IMR-90 (cell line): ENCODE measurements around the gene CTBP1. TPM values are rescaled to one million over a fixed set of nuclear protein-coding genes. Genes with fewer than 3 reads are reported as not detected.

ENCODE experiments used
- ATAC-seq: fragments of 200-7000 bp; cut with Tn5 transposase; 2 replicates; pipeline ENCODE4 v1.9.1; 2020; ENCODE audit warnings: low read depth, mild to moderate bottlenecking, moderate library complexity
- BruUV-seq: library from RNA; stranded (reverse); fragments of 400-500 nt; replicated peaks from 2 replicates; lab custom pipeline; 2021; lab: Mats Ljungman, UMichigan
- CTCF ChIA-PET: fragments of 300-600 bp; formaldehyde crosslinking; extraction: SDS; loops from one replicate; lab custom pipeline; 2021; ENCODE audit warnings: antibody characterized with exemption; lab: Yijun Ruan, JAX
- POLR2A ChIA-PET: fragments of 300-600 bp; sonication (Branson Sonifier 250); formaldehyde crosslinking; loops from one replicate; lab custom pipeline; 2022; ENCODE audit warnings: antibody characterized with exemption; ENCODE audit not compliant: unreplicated experiment; lab: Charles Lee
- DNase-seq: peaks from one replicate; pipeline ENCODE4 v3.0.0; 2013
- H2AFZ ChIP-seq: replicated peaks from 2 replicates; pipeline ENCODE3; 2013; ENCODE audit warnings: low read length, mild to moderate bottlenecking; ENCODE audit not compliant: poor library complexity
- H2AK5ac ChIP-seq: 2 replicates; pipeline ENCODE4 v1.6.1; 2013; ENCODE audit warnings: low read depth, low read length, inconsistent platforms
- H2AK9ac ChIP-seq: replicated peaks from 2 replicates; pipeline ENCODE3; 2013; ENCODE audit warnings: mild to moderate bottlenecking, low read depth, low read length, moderate library complexity; ENCODE audit not compliant: poor library complexity
- H2BK120ac ChIP-seq: 2 replicates; pipeline ENCODE4 v1.6.1; 2013; ENCODE audit warnings: low read depth, low read length, inconsistent platforms
- H2BK15ac ChIP-seq: 3 replicates; pipeline ENCODE4 v1.6.1; 2013; ENCODE audit warnings: low read depth, low read length, inconsistent platforms
- H2BK20ac ChIP-seq: 2 replicates; pipeline ENCODE4 v1.6.1; 2013; ENCODE audit warnings: low read depth, mild to moderate bottlenecking, inconsistent platforms, low read length, moderate library complexity
- H2BK5ac ChIP-seq: 2 replicates; pipeline ENCODE4 v1.6.1; 2013; ENCODE audit warnings: mild to moderate bottlenecking, low read depth, low read length, inconsistent platforms; ENCODE audit not compliant: poor library complexity, severe bottlenecking
- H3K14ac ChIP-seq: replicated peaks from 2 replicates; pipeline ENCODE4 v1.6.1; 2013; ENCODE audit warnings: low read depth, low read length, inconsistent platforms
- H3K18ac ChIP-seq: 2 replicates; pipeline ENCODE4 v1.6.1; 2013; ENCODE audit warnings: low read depth, low read length, control low read depth
- H3K23ac ChIP-seq: 2 replicates; pipeline ENCODE4 v1.6.1; 2013; ENCODE audit warnings: low read depth, low read length, inconsistent platforms
- H3K27ac ChIP-seq: 2 replicates; pipeline ENCODE4 v1.5.1; 2013; ENCODE audit warnings: mild to moderate bottlenecking, control low read depth, low read length; ENCODE audit not compliant: insufficient read depth
- H3K27me3 ChIP-seq: 2 replicates; pipeline ENCODE4 v1.6.1; 2013; ENCODE audit warnings: low read length; ENCODE audit not compliant: control insufficient read depth, insufficient read depth
- H3K36me3 ChIP-seq: 2 replicates; pipeline ENCODE4 v1.6.1; 2013; ENCODE audit warnings: low read length, mixed read lengths; ENCODE audit not compliant: control insufficient read depth, insufficient read depth
- H3K4ac ChIP-seq: 2 replicates; pipeline ENCODE4 v1.6.1; 2013; ENCODE audit warnings: low read depth, low read length, inconsistent platforms
- H3K4me1 ChIP-seq: 2 replicates; pipeline ENCODE4 v1.6.1; 2013; ENCODE audit warnings: low read length, mixed read lengths; ENCODE audit not compliant: control insufficient read depth, insufficient read depth
- H3K4me2 ChIP-seq: 2 replicates; pipeline ENCODE4 v1.6.1; 2013; ENCODE audit warnings: low read depth, mild to moderate bottlenecking, control low read depth, low read length, moderate library complexity
- H3K4me3 ChIP-seq: 2 replicates; pipeline ENCODE4 v1.5.1; 2013; ENCODE audit warnings: low read depth, mild to moderate bottlenecking, control low read depth, low read length, moderate library complexity; ENCODE audit not compliant: insufficient read depth
- H3K56ac ChIP-seq: 2 replicates; pipeline ENCODE4 v1.6.1; 2013; ENCODE audit warnings: low read length, inconsistent platforms; ENCODE audit not compliant: insufficient read depth; ENCODE audit errors: extremely low read depth
- H3K79me1 ChIP-seq, 2 experiments: 2 replicates each; pipeline ENCODE4 v1.6.1; 2013; ENCODE audit warnings: low read length in 2 of 2, inconsistent platforms in 1 of 2, low read depth in 1 of 2
- H3K9ac ChIP-seq: 2 replicates; pipeline ENCODE4 v1.6.1; 2013; ENCODE audit warnings: low read depth, low read length, control low read depth
- H3K9me1 ChIP-seq: 2 replicates; pipeline ENCODE4 v1.6.1; 2013; ENCODE audit warnings: low read length, inconsistent platforms; ENCODE audit not compliant: insufficient read depth
- H3K9me3 ChIP-seq: 2 replicates; pipeline ENCODE4 v1.6.1; 2013; ENCODE audit warnings: low read length; ENCODE audit not compliant: control insufficient read depth, insufficient read depth
- H4K20me1 ChIP-seq: 2 replicates; pipeline ENCODE4 v1.6.1; 2013; ENCODE audit warnings: low read length, inconsistent platforms; ENCODE audit not compliant: insufficient read depth
- H4K5ac ChIP-seq: 2 replicates; pipeline ENCODE4 v1.6.1; 2013; ENCODE audit warnings: mild to moderate bottlenecking, low read depth, low read length, control low read depth
- H4K8ac ChIP-seq, 2 experiments: 2 replicates each; pipeline ENCODE4 v1.6.1; 2013; ENCODE audit warnings: low read depth in 2 of 2, low read length in 2 of 2, control low read depth in 1 of 2, inconsistent platforms in 1 of 2
- H4K91ac ChIP-seq: 2 replicates; pipeline ENCODE4 v1.6.1; 2013; ENCODE audit warnings: low read depth, low read length, inconsistent platforms; ENCODE audit not compliant: insufficient read depth
- BHLHE40 ChIP-seq: fragments of 150-350 bp; IDR thresholded peaks from 2 replicates; pipeline ENCODE4 v1.6.1; 2016; ENCODE audit warnings: mild to moderate bottlenecking, low read depth, low read length
- CEBPB ChIP-seq: IDR thresholded peaks from 2 replicates; pipeline ENCODE4 v1.6.1; 2012; ENCODE audit warnings: low read depth, low read length, improper control_type of control experiment
- CHD1 ChIP-seq: IDR thresholded peaks from 2 replicates; pipeline ENCODE4 v1.6.1; 2012; ENCODE audit warnings: low read depth, low read length, improper control_type of control experiment
- FOS ChIP-seq: fragments of 150-350 bp; IDR thresholded peaks from 2 replicates; pipeline ENCODE4 v1.6.1; 2016; ENCODE audit warnings: low read depth, low read length
- MAFK ChIP-seq: IDR thresholded peaks from 2 replicates; pipeline ENCODE4 v1.6.1; 2012; ENCODE audit warnings: low read depth, low read length, improper control_type of control experiment
- MAZ ChIP-seq: IDR thresholded peaks from 2 replicates; pipeline ENCODE4 v1.6.1; 2012; ENCODE audit warnings: low read depth, mild to moderate bottlenecking, low read length, improper control_type of control experiment, moderate library complexity, borderline replicate concordance
- MXI1 ChIP-seq: IDR thresholded peaks from 2 replicates; pipeline ENCODE4 v1.6.1; 2012; ENCODE audit warnings: low read depth, mild to moderate bottlenecking, low read length, moderate library complexity, borderline replicate concordance
- NFE2L2 ChIP-seq: fragments of 150-350 bp; IDR thresholded peaks from 2 replicates; pipeline ENCODE4 v1.6.1; 2016; ENCODE audit warnings: low read depth, mild to moderate bottlenecking, low read length
- POLR2A ChIP-seq: IDR thresholded peaks from 2 replicates; pipeline ENCODE4 v1.6.1; 2012; ENCODE audit warnings: mild to moderate bottlenecking, low read depth, low read length
- RAD21 ChIP-seq: IDR thresholded peaks from 2 replicates; pipeline ENCODE4 v1.6.1; 2012; ENCODE audit warnings: low read length, improper control_type of control experiment
- RCOR1 ChIP-seq: IDR thresholded peaks from 2 replicates; pipeline ENCODE4 v1.6.1; 2012; ENCODE audit warnings: mild to moderate bottlenecking, low read length, improper control_type of control experiment; ENCODE audit not compliant: insufficient replicate concordance
- RFX5 ChIP-seq: IDR thresholded peaks from 2 replicates; pipeline ENCODE4 v1.8.0; 2012; ENCODE audit warnings: low read depth, mild to moderate bottlenecking, low read length, moderate library complexity
- SMC3 ChIP-seq: fragments of 150-350 bp; IDR thresholded peaks from 2 replicates; pipeline ENCODE4 v1.6.1; 2016; ENCODE audit warnings: low read depth, mild to moderate bottlenecking, antibody characterized with exemption, low read length, moderate library complexity
- USF2 ChIP-seq: fragments of 150-350 bp; IDR thresholded peaks from 2 replicates; pipeline ENCODE4 v1.6.1; 2017; ENCODE audit warnings: mild to moderate bottlenecking, antibody characterized with exemption, low read length, low read depth
- whole genome bisulfite sequencing, 2 experiments: methylation state at CpG; one replicate each; pipeline versions ENCODE4 v1.1.5 to v1.1.7; 2013; ENCODE audit warnings: missing lambda C conversion rate in 2 of 2; ENCODE audit not compliant: insufficient read length in 1 of 2; ENCODE audit errors: extremely low coverage in 2 of 2; 5-methylcytosine and 5-hydroxymethylcytosine counted together
- dilution Hi-C: fragments of 300-500 bp; cut with HindIII; formaldehyde crosslinking; loops from one replicate; pipeline ENCODE4 v1.14.3; 2018; ENCODE audit warnings: low sequenced_read_pairs; ENCODE audit not compliant: unreplicated experiment
- in situ Hi-C: fragments of 300-500 bp; cut with MboI; formaldehyde crosslinking; loops from 3 replicates; pipeline ENCODE4 v1.14.3; 2019; ENCODE audit warnings: low sequenced_read_pairs, inconsistent platforms, mixed read lengths
- intact Hi-C: fragments of 100-400 bp; cut with micrococcal nuclease; formaldehyde crosslinking; loops from 2 replicates; pipeline ENCODE4 v1.10.0; 2022
- polyA plus RNA-seq, 3 experiments: library from polyadenylated mRNA; depleted of rRNA; stranded (reverse); fragments of >200 nt; gene quantifications; 2 replicates each; pipeline ENCODE4 v1.2.3, GENCODE V29; 2012; ENCODE audit warnings: low replicate concordance in 1 of 3
- total RNA-seq: library from RNA; depleted of rRNA; stranded (reverse); fragments of >200 nt; gene quantifications from 2 replicates; pipeline ENCODE4 v1.2.3, GENCODE V29; 2012
- TF ChIP-seq, protein P1 (sequence below): fragments of 150-350 bp; IDR thresholded peaks from 2 replicates; pipeline ENCODE4 v1.6.1; 2016; ENCODE audit warnings: low read depth, mild to moderate bottlenecking, low read length, moderate library complexity, borderline replicate concordance
- TF ChIP-seq, protein P2 (sequence below): conservative IDR thresholded peaks from 2 replicates; pipeline ENCODE4 v1.5.1; 2012; ENCODE audit warnings: mild to moderate bottlenecking, low read depth, low read length, improper control_type of control experiment

The CTBP1 gene
- total and polyA plus RNA-seq, 2 of the 4 experiments (the other 2 are of a cell fraction) = 147 to 212 TPM

- in situ Hi-C loops (no loop called here), intact Hi-C loops (no loop called here), dilution Hi-C loops (no loop called here)
- TF ChIP-seq FOS (no peak), POLR2A (no peak), RAD21 (no peak), NFE2L2 (no peak), USF2 (no peak), MAZ (no peak), MXI1 (no peak), RFX5 (no peak), CHD1 (no peak), SMC3 (no peak), BHLHE40 (no peak), RCOR1 (no peak), MAFK (no peak), CEBPB (no peak)
- TF ChIP-seq, protein P1, sequence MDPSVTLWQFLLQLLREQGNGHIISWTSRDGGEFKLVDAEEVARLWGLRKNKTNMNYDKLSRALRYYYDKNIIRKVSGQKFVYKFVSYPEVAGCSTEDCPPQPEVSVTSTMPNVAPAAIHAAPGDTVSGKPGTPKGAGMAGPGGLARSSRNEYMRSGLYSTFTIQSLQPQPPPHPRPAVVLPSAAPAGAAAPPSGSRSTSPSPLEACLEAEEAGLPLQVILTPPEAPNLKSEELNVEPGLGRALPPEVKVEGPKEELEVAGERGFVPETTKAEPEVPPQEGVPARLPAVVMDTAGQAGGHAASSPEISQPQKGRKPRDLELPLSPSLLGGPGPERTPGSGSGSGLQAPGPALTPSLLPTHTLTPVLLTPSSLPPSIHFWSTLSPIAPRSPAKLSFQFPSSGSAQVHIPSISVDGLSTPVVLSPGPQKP = no peak
- TF ChIP-seq, protein P2, sequence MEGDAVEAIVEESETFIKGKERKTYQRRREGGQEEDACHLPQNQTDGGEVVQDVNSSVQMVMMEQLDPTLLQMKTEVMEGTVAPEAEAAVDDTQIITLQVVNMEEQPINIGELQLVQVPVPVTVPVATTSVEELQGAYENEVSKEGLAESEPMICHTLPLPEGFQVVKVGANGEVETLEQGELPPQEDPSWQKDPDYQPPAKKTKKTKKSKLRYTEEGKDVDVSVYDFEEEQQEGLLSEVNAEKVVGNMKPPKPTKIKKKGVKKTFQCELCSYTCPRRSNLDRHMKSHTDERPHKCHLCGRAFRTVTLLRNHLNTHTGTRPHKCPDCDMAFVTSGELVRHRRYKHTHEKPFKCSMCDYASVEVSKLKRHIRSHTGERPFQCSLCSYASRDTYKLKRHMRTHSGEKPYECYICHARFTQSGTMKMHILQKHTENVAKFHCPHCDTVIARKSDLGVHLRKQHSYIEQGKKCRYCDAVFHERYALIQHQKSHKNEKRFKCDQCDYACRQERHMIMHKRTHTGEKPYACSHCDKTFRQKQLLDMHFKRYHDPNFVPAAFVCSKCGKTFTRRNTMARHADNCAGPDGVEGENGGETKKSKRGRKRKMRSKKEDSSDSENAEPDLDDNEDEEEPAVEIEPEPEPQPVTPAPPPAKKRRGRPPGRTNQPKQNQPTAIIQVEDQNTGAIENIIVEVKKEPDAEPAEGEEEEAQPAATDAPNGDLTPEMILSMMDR = no peak
- Histone ChIP-seq H2AK9ac (no peak overlapping the region), H2BK5ac (no peak overlapping the region), H3K27ac (no peak overlapping the region), H2BK20ac (no peak overlapping the region), H3K79me1 (no peaks in the 10 kb centered on the region; a peak in 1 of 4 replicates), H4K8ac (no peak overlapping the region), H3K4ac (no peak overlapping the region), H3K36me3 (no peaks in the 10 kb centered on the region), H3K27me3 (peaks cover 2% of the 10 kb centered on the region; the same call in 1 of the 2 replicates), H3K9me1 (no peaks in the 10 kb centered on the region), H3K18ac (no peak overlapping the region), H3K23ac (no peak overlapping the region), H2AK5ac (no peak overlapping the region), H4K5ac (no peak overlapping the region), H2AFZ (no peak overlapping the region), H3K9ac (no peak overlapping the region), H3K4me3 (no peak overlapping the region), H4K91ac (no peak overlapping the region), H3K14ac (no peak overlapping the region), H3K9me3 (peaks cover 3% of the 10 kb centered on the region; the same call in 1 of the 2 replicates), H4K20me1 (no peaks in the 10 kb centered on the region), H2BK15ac (no peak overlapping the region), H3K56ac (no peak overlapping the region), H3K4me2 (no peak overlapping the region), H3K4me1 (no peaks in the 10 kb centered on the region), H2BK120ac (no peak overlapping the region)
- WGBS, 2 experiments = no CpG with 5 or more reads among the region's 5 CpGs
- ATAC-seq (no peak), DNase-seq (no peak)
- no TSS peak for BruUV-seq
- POLR2A ChIA-PET = no interaction called here
- CTCF ChIA-PET = no interaction called here
Measured at GRCh38 chr4:1271686-1272085, 22.8 kb upstream of the CTBP1 start.
